Measurements from ENCODE around the gene ELL2.

Gene ELL2

DNA sequence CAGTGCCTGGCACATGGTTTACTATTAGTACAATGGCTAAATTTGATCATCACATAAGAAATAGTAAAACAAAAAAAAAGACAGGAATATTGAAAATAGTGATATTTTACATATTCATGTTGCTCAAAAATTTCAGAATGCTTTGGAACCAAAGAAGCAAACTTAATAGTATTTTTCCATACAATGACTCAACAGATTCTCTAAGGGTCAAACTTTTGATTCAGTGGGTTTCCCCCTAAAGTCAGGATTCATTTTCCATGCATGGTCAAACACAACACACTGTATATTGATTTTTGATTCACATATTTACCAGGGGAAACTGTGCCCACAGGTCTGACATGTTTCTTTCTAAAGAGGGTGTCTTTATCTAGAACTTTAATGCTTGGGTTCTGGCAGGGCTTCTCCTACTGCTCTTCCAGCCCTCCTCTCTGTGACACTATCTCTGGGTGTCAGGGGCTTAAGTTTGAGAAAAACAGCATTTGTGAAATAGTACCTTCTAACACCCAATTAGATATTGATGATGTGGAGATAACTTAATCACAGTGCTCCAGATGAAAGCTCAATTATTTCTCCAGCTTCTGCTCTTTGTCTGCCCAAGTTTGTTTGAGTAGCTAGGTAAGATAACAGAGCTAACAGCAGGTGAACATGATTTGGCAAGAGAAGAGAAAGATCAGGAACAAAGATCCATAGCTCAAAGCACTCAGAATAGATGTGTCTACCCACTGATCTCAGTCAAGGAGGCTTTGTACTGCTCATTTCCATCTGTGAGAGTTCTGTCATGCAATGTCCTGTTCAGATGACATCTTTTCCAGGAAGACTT is 35.5 kb upstream of the ELL2 start:
- H3K4me2 ChIP-seq = no peak overlapping the region

DNA sequence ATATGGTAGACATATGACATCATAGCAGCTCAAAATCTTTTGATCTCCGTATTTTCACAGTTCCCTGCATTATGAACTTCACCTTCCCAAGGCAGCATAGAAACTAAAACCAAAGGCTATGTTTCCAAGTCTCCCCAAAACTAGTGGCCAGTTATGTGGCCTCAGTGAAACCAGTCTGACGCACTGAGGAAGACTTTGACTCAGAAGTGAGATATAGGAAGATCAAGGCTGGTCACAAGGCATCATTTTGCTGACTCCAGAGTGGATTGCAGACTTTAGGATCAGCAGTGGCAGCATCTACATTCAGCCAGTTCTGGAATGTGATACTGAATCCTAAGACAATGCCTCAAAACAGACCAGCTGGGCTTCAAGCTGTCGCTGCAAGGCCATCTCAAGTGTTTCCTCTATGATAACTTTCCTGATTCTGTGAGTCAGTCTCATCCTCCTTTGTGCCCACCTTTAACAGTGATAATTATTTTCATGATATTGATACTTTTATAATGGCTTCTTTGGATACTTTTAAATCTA is 34.4 kb upstream of the ELL2 start:
- Histone ChIP-seq H4K20me1 (no peaks in the 10 kb centered on the region), H3K27ac (no peak overlapping the region), H3K27me3 (no peaks in the 10 kb centered on the region), H3K9me3 (no peaks in the 10 kb centered on the region), H3K4me2 (no peak overlapping the region), H3K4me1 (no peaks in the 10 kb centered on the region), H3K9ac (no peak overlapping the region), H3K36me3 (no peaks in the 10 kb centered on the region), H3K4me3 (no peak overlapping the region)
- TF ChIP-seq Cebpa-rat (IDR thresholded peaks at IDR 0.05) = no peak

More for the DNA sequence above, 35.5 kb upstream of the ELL2 start:
- no peak overlapping the region for H3K27ac ChIP-seq
- no peak for TF ChIP-seq Cebpa-rat (IDR thresholded peaks at IDR 0.05)
- no peaks in the 10 kb centered on the region for H4K20me1 ChIP-seq
- H3K27me3 ChIP-seq = no peaks in the 10 kb centered on the region
- no peaks in the 10 kb centered on the region for H3K36me3 ChIP-seq
- H3K9ac ChIP-seq = no peak overlapping the region
- H3K9me3 ChIP-seq = no peaks in the 10 kb centered on the region
- H3K4me3 ChIP-seq = no peak overlapping the region
- no peaks in the 10 kb centered on the region for H3K4me1 ChIP-seq

DNA sequence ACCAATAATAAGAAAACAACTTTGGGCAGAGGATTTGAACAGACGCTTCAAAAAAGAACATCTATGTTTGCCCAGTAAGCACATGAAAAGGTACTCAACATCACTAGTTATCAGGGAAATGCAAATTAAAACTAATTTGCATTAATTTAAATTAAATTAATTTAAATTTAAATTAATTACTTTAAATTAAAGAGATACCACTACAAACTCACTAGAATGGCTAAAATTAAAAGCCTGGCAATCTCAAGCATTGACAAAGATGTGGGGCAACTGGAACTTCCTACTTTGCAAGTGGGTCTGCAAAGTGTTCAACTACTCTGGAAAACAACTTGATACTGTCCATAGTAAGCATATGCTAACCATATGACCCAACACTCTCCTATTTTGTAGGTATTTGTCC is 32.1 kb upstream of the ELL2 start:
- no peaks in the 10 kb centered on the region for H3K27me3 ChIP-seq
- no peak overlapping the region for H3K4me2 ChIP-seq
- no peak overlapping the region for H3K9ac ChIP-seq
- H3K4me3 ChIP-seq = no peak overlapping the region
- no peaks in the 10 kb centered on the region for H4K20me1 ChIP-seq
- H3K36me3 ChIP-seq = no peaks in the 10 kb centered on the region
- H3K4me1 ChIP-seq = no peaks in the 10 kb centered on the region
- no peak for TF ChIP-seq Cebpa-rat (IDR thresholded peaks at IDR 0.05)
- H3K27ac ChIP-seq = no peak overlapping the region
- no peaks in the 10 kb centered on the region for H3K9me3 ChIP-seq

DNA sequence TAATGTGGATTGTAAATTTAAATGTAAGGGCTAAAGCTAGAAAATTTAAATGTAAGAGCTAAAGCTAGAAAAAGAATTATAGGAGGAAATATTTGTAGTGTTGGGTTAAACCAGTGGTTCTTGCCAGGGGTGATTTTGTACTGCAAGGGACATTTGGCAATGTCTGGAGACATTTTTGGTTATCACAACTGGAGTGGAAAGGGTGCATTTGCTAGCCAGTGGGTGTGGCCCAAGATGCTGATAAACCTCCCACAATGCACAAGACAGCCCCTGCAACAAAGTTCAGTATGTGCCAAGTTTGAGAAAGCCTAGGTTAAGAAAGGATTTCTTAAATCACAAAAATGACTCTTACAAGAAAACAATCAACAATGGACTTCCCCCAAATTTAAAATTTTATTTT is 31.6 kb upstream of the ELL2 start:
- Histone ChIP-seq H3K27me3 (no peaks in the 10 kb centered on the region), H3K27ac (no peak overlapping the region), H3K36me3 (no peaks in the 10 kb centered on the region), H3K4me2 (no peak overlapping the region), H3K4me3 (no peak overlapping the region), H3K9ac (no peak overlapping the region), H3K9me3 (no peaks in the 10 kb centered on the region), H3K4me1 (no peaks in the 10 kb centered on the region), H4K20me1 (no peaks in the 10 kb centered on the region)
- TF ChIP-seq Cebpa-rat (IDR thresholded peaks at IDR 0.05) = no peak

DNA sequence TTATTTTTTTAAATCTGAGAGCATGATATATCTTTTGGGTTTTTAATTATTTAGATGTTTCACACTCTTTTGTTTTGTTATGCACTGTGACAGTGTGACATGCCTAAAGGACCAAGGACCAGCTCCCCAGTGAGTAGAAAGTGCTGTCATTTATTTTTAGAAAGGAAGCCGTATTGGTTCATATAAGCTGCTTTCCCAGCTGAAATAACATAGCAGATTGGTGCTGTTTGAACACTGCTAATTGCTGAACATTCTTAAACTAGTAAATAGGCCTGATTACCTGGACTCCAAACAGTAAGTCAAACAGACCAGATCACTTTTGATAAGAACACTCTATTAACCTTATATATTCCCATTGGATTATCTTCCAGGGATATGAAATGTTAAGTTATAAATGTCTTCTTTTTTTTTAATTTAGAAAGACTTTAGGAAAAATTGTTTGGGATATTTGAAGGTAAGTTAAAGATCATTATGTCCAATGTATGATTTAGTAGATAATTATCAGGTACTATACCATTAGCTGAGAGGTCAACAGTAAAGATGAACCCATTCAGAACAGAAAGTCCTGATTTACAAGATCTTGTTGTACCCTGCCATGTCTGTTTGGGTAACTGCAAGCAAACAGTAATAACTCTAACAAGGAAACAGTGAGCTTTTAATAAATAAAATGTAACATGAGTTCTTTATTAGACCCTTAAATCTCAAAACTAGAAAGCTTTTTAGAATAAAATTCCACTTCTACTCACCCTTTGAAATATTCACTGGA is 27.8 kb upstream of the ELL2 start:
- H3K27ac ChIP-seq = no peak overlapping the region
- H3K4me1 ChIP-seq = no peaks in the 10 kb centered on the region
- no peak overlapping the region for H3K4me2 ChIP-seq
- no peaks in the 10 kb centered on the region for H3K27me3 ChIP-seq
- no peaks in the 10 kb centered on the region for H3K9me3 ChIP-seq
- no peaks in the 10 kb centered on the region for H4K20me1 ChIP-seq
- H3K36me3 ChIP-seq = no peaks in the 10 kb centered on the region
- no peak overlapping the region for H3K9ac ChIP-seq
- no peak for TF ChIP-seq Cebpa-rat (IDR thresholded peaks at IDR 0.05)
- no peak overlapping the region for H3K4me3 ChIP-seq

DNA sequence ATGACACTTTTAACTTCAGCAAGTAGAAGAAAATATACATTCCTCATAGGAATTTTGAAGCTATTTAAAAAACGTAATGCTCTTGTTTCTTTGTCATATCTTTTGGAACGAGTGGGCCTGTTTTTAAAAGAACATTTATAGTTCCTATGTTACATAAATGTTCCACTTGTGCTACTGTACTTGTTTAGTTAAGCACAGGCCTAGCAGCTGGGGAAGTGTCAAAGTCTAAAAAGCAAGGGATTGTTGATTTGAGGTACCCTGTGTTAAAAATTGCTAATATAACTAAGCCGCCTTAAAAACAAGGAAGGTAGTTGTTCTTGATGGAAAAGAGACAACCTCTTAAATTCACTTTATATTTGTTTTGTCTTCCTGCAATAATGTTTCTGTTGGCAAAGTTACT is 27.2 kb upstream of the ELL2 start:
- no peaks in the 10 kb centered on the region for H3K4me1 ChIP-seq
- H3K9ac ChIP-seq = no peak overlapping the region
- H3K27ac ChIP-seq = no peak overlapping the region
- H3K27me3 ChIP-seq = no peaks in the 10 kb centered on the region
- no peak overlapping the region for H3K4me2 ChIP-seq
- H3K4me3 ChIP-seq = no peak overlapping the region
- H4K20me1 ChIP-seq = no peaks in the 10 kb centered on the region
- H3K9me3 ChIP-seq = no peaks in the 10 kb centered on the region
- no peaks in the 10 kb centered on the region for H3K36me3 ChIP-seq
- TF ChIP-seq Cebpa-rat (IDR thresholded peaks at IDR 0.05) = no peak

DNA sequence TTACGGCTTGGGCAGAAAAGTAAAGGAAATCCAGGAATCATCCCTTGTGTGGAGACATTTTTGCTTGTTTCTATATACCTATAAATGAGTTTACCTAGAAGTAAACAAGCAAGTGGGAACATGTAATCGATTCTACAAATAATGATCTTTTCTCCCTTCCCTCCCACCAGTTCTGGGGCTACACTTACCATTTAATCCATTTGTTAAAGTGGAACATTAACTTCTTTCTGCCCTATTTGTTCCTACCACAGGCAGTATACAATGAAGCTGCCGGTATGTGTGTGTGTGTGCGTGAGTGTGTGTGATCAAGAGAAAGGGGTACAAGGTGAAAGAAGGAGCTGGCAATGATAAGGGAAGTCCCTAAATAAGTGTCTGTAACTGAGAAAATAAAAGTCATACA is 26.4 kb upstream of the ELL2 start:
- no peak overlapping the region for H3K4me3 ChIP-seq

DNA sequence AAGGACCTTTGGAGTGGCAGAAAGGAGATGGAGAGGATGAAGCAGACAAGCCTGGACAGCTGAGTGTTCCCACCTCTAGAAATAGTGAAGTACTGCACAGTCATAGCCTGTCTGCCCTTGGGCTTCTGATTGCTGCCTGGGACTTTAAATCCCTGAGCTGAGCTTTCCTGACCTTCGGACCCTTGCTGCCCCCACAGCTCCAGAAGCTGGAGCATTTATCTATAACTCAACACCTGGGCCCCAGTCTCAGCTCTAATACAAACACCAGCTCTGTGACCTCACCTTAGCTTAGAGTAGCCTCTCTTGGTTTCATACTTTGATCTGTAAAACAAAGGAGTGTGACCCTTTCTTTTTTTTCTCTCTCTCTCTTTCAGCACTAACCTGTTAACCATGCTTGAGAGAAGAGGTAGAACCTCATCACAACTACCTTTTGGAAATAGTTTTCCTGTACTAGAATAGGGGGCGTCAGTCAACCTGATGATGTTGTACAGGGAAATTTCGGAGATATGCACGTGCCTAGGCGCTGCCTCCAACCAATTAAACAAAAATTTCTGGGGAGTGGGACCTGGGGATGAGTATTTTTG is 25.4 kb upstream of the ELL2 start:
- no peaks in the 10 kb centered on the region for H3K9me3 ChIP-seq
- H3K27me3 ChIP-seq = no peaks in the 10 kb centered on the region
- no peaks in the 10 kb centered on the region for H3K4me1 ChIP-seq
- H3K4me2 ChIP-seq = no peak overlapping the region
- no peak for TF ChIP-seq Cebpa-rat (IDR thresholded peaks at IDR 0.05)
- H4K20me1 ChIP-seq = no peaks in the 10 kb centered on the region
- H3K27ac ChIP-seq = no peak overlapping the region
- H3K9ac ChIP-seq = no peak overlapping the region
- H3K36me3 ChIP-seq = no peaks in the 10 kb centered on the region
- H3K4me3 ChIP-seq = no peak overlapping the region

More for the DNA sequence above, 26.4 kb upstream of the ELL2 start:
- H3K9me3 ChIP-seq = no peaks in the 10 kb centered on the region
- no peaks in the 10 kb centered on the region for H3K27me3 ChIP-seq
- H4K20me1 ChIP-seq = no peaks in the 10 kb centered on the region
- no peaks in the 10 kb centered on the region for H3K36me3 ChIP-seq
- no peak overlapping the region for H3K9ac ChIP-seq
- TF ChIP-seq Cebpa-rat (IDR thresholded peaks at IDR 0.05) = no peak
- H3K27ac ChIP-seq = no peak overlapping the region
- no peaks in the 10 kb centered on the region for H3K4me1 ChIP-seq
- no peak overlapping the region for H3K4me2 ChIP-seq

DNA sequence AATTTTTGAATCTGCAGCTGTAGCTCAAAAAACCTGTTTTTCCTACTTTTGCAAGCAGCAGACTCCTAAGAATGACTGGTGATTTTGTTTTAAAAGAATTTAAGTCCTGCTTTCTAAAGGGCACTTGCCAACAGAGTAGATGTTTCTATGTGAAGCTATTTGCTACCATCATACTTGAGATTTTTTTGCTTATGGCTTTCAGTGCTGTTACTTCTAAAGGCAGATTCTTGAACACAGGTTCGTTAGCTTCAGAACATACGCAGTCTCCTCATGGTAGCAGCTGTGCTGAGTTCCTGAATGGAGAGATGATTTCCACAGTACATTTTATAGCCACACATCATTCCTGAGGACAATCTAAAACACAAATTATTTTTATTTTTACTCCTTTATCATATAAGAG is 24.4 kb upstream of the ELL2 start:
- H3K4me2 ChIP-seq = no peak overlapping the region
- no peaks in the 10 kb centered on the region for H3K27me3 ChIP-seq
- no peak overlapping the region for H3K4me3 ChIP-seq
- H3K4me1 ChIP-seq = peaks cover 7% of the 10 kb centered on the region
- no peak overlapping the region for H3K27ac ChIP-seq
- TF ChIP-seq Cebpa-rat (IDR thresholded peaks at IDR 0.05) = no peak
- no peaks in the 10 kb centered on the region for H4K20me1 ChIP-seq
- H3K9ac ChIP-seq = no peak overlapping the region
- H3K36me3 ChIP-seq = no peaks in the 10 kb centered on the region
- no peaks in the 10 kb centered on the region for H3K9me3 ChIP-seq

DNA sequence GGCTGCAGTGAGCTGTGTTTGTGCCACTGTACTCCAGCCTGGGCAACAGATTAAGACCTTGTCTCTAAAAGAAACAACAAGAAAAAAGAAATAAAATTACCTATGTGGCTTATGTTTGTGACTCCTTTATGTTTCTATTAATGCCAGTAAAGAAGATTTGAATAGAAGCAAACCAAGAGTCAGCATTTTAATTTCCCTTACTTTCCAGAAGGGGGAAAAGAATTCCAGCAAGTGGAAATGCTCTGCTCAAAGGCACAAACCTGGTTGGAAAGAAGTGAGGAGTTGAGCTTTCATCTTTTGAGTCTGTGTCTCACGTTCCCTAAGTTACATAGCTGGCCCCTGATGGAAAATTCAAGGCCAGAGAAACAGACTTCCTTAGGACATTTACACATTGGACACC is 23.6 kb upstream of the ELL2 start:
- H3K27me3 ChIP-seq = no peaks in the 10 kb centered on the region
- no peak overlapping the region for H3K27ac ChIP-seq
- no peak overlapping the region for H3K4me3 ChIP-seq
- H4K20me1 ChIP-seq = no peaks in the 10 kb centered on the region
- no peaks in the 10 kb centered on the region for H3K9me3 ChIP-seq
- no peak overlapping the region for H3K9ac ChIP-seq
- no peak overlapping the region for H3K4me2 ChIP-seq
- TF ChIP-seq Cebpa-rat (IDR thresholded peaks at IDR 0.05) = no peak
- H3K4me1 ChIP-seq = peaks cover 8% of the 10 kb centered on the region
- no peaks in the 10 kb centered on the region for H3K36me3 ChIP-seq

Data from BLaER1 (cell line).